Measurements from ENCODE around the gene ARHGEF4. TPM values are rescaled to one million over a fixed set of nuclear protein-coding genes. Genes with fewer than 3 reads are reported as not detected.
A peak's percentile ranks its signal among the peaks of the same experiment; 100 is the strongest.

Gene ARHGEF4
- total and polyA plus RNA-seq, 9 donors: 6.1 to 15.4 (median 8.3) TPM

- Histone ChIP-seq H3K36me3 (ENCODE audit: control insufficient read depth, insufficient read depth, low read length) (no peaks in the 10 kb centered on the region), H3K27ac (ENCODE audit: low read length) (no peak overlapping the region), H3K4me1 (ENCODE audit: control insufficient read depth, insufficient read depth, low read length) (peaks cover 21% of the 10 kb centered on the region), H3K27me3 (ENCODE audit: control insufficient read depth, insufficient read depth, low read length) (peaks cover 61% of the 10 kb centered on the region), H3K9me3 (replicated peaks; ENCODE audit: control insufficient read depth, low read depth, low read length) (no peaks in the 10 kb centered on the region), H3K4me3 (ENCODE audit: low read length) (peak overlapping the region; percentile 30)
- DNase-seq: no peak
- WGBS (ENCODE audit: insufficient coverage): 84% methylated on average over 3 of the region's 10 CpGs
These were observed 199.1 kb downstream of the ARHGEF4 start for GRCh38 chr2:131035826-131036231.

- no peaks in the 10 kb centered on the region for H3K9me3 ChIP-seq (replicated peaks; ENCODE audit: control insufficient read depth, low read depth, low read length)
- no peaks in the 10 kb centered on the region for H3K36me3 ChIP-seq (ENCODE audit: control insufficient read depth, insufficient read depth, low read length)
- no peak for DNase-seq
- peaks cover 64% of the 10 kb centered on the region for H3K27me3 ChIP-seq (ENCODE audit: control insufficient read depth, insufficient read depth, low read length)
- no peak overlapping the region for H3K27ac ChIP-seq (ENCODE audit: low read length)
- H3K4me3 ChIP-seq (ENCODE audit: low read length): no peak overlapping the region
- peaks cover 23% of the 10 kb centered on the region for H3K4me1 ChIP-seq (ENCODE audit: control insufficient read depth, insufficient read depth, low read length)
- 47% methylated on average over 2 of the region's 6 CpGs for WGBS (ENCODE audit: insufficient coverage)
These were observed 199.6 kb downstream of the ARHGEF4 start for GRCh38 chr2:131036269-131036668.

GRCh38 chr2:131036696-131037397 lies 200.1 kb downstream of the ARHGEF4 start:
- DNase-seq: no peak
- no peak overlapping the region for H3K4me3 ChIP-seq (ENCODE audit: low read length)
- H3K36me3 ChIP-seq (ENCODE audit: control insufficient read depth, insufficient read depth, low read length): no peaks in the 10 kb centered on the region
- H3K9me3 ChIP-seq (replicated peaks; ENCODE audit: control insufficient read depth, low read depth, low read length): no peaks in the 10 kb centered on the region
- peaks cover 23% of the 10 kb centered on the region for H3K4me1 ChIP-seq (ENCODE audit: control insufficient read depth, insufficient read depth, low read length)
- whole genome bisulfite sequencing (ENCODE audit: insufficient coverage): 86% methylated on average over 11 of the region's 11 CpGs
- H3K27me3 ChIP-seq (ENCODE audit: control insufficient read depth, insufficient read depth, low read length): peaks cover 64% of the 10 kb centered on the region
- H3K27ac ChIP-seq (ENCODE audit: low read length): no peak overlapping the region

GRCh38 chr2:131037398-131038257 lies 200.9 kb downstream of the ARHGEF4 start:
- H3K4me1 ChIP-seq (ENCODE audit: control insufficient read depth, insufficient read depth, low read length): peaks cover 25% of the 10 kb centered on the region
- no peaks in the 10 kb centered on the region for H3K36me3 ChIP-seq (ENCODE audit: control insufficient read depth, insufficient read depth, low read length)
- 49% methylated on average over 4 of the region's 6 CpGs for WGBS (ENCODE audit: insufficient coverage)
- no peaks in the 10 kb centered on the region for H3K9me3 ChIP-seq (replicated peaks; ENCODE audit: control insufficient read depth, low read depth, low read length)
- no peak overlapping the region for H3K27ac ChIP-seq (ENCODE audit: low read length)
- H3K4me3 ChIP-seq (ENCODE audit: low read length): no peak overlapping the region
- peaks cover 61% of the 10 kb centered on the region for H3K27me3 ChIP-seq (ENCODE audit: control insufficient read depth, insufficient read depth, low read length)
- DNase-seq: no peak

- Histone ChIP-seq H3K9me3 (replicated peaks; ENCODE audit: control insufficient read depth, low read depth, low read length) (no peaks in the 10 kb centered on the region), H3K27me3 (ENCODE audit: control insufficient read depth, insufficient read depth, low read length) (peaks cover 57% of the 10 kb centered on the region), H3K36me3 (ENCODE audit: control insufficient read depth, insufficient read depth, low read length) (no peaks in the 10 kb centered on the region), H3K4me3 (ENCODE audit: low read length) (no peak overlapping the region), H3K27ac (ENCODE audit: low read length) (no peak overlapping the region), H3K4me1 (ENCODE audit: control insufficient read depth, insufficient read depth, low read length) (peaks cover 29% of the 10 kb centered on the region)
- DNase-seq: no peak
- 85% methylated on average over 13 of the region's 17 CpGs for WGBS (ENCODE audit: insufficient coverage)
These were observed 201.8 kb downstream of the ARHGEF4 start for GRCh38 chr2:131038258-131039100.

- 87% methylated on average over 5 of the region's 9 CpGs for WGBS (ENCODE audit: insufficient coverage)
- Histone ChIP-seq H3K27ac (ENCODE audit: low read length) (no peak overlapping the region), H3K27me3 (ENCODE audit: control insufficient read depth, insufficient read depth, low read length) (peaks cover 51% of the 10 kb centered on the region), H3K36me3 (ENCODE audit: control insufficient read depth, insufficient read depth, low read length) (no peaks in the 10 kb centered on the region), H3K4me1 (ENCODE audit: control insufficient read depth, insufficient read depth, low read length) (peaks cover 27% of the 10 kb centered on the region), H3K9me3 (replicated peaks; ENCODE audit: control insufficient read depth, low read depth, low read length) (no peaks in the 10 kb centered on the region), H3K4me3 (ENCODE audit: low read length) (no peak overlapping the region)
- DNase-seq: no peak
These were observed 202.4 kb downstream of the ARHGEF4 start for GRCh38 chr2:131039101-131039440.

GRCh38 chr2:131039535-131039907 lies 202.8 kb downstream of the ARHGEF4 start:
- WGBS (ENCODE audit: insufficient coverage): 46% methylated on average over 23 of the region's 23 CpGs

GRCh38 chr2:131039908-131040660 lies 203.4 kb downstream of the ARHGEF4 start:
- DNase-seq: peak; percentile 47
- Histone ChIP-seq H3K9me3 (replicated peaks; ENCODE audit: control insufficient read depth, low read depth, low read length) (no peaks in the 10 kb centered on the region), H3K4me3 (ENCODE audit: low read length) (no peak overlapping the region), H3K4me1 (ENCODE audit: control insufficient read depth, insufficient read depth, low read length) (peaks cover 23% of the 10 kb centered on the region), H3K27ac (ENCODE audit: low read length) (no peak overlapping the region), H3K27me3 (ENCODE audit: control insufficient read depth, insufficient read depth, low read length) (peaks cover 45% of the 10 kb centered on the region), H3K36me3 (ENCODE audit: control insufficient read depth, insufficient read depth, low read length) (peaks cover 3% of the 10 kb centered on the region)
- WGBS (ENCODE audit: insufficient coverage): 25% methylated on average over 75 of the region's 75 CpGs

More at GRCh38 chr2:131039535-131039907, 202.8 kb downstream of the ARHGEF4 start:
- H3K27ac ChIP-seq (ENCODE audit: low read length): no peak overlapping the region
- peaks cover 23% of the 10 kb centered on the region for H3K4me1 ChIP-seq (ENCODE audit: control insufficient read depth, insufficient read depth, low read length)
- DNase-seq: no peak
- no peaks in the 10 kb centered on the region for H3K36me3 ChIP-seq (ENCODE audit: control insufficient read depth, insufficient read depth, low read length)
- H3K9me3 ChIP-seq (replicated peaks; ENCODE audit: control insufficient read depth, low read depth, low read length): no peaks in the 10 kb centered on the region
- H3K4me3 ChIP-seq (ENCODE audit: low read length): no peak overlapping the region
- H3K27me3 ChIP-seq (ENCODE audit: control insufficient read depth, insufficient read depth, low read length): peaks cover 46% of the 10 kb centered on the region

GRCh38 chr2:131040661-131041401 lies 204.1 kb downstream of the ARHGEF4 start:
- H3K36me3 ChIP-seq (ENCODE audit: control insufficient read depth, insufficient read depth, low read length): peaks cover 7% of the 10 kb centered on the region

More at GRCh38 chr2:131040661-131041401, 204.1 kb downstream of the ARHGEF4 start:
- DNase-seq: no peak
- Histone ChIP-seq H3K4me3 (ENCODE audit: low read length) (no peak overlapping the region), H3K27ac (ENCODE audit: low read length) (no peak overlapping the region), H3K4me1 (ENCODE audit: control insufficient read depth, insufficient read depth, low read length) (peaks cover 18% of the 10 kb centered on the region), H3K27me3 (ENCODE audit: control insufficient read depth, insufficient read depth, low read length) (peaks cover 39% of the 10 kb centered on the region), H3K9me3 (replicated peaks; ENCODE audit: control insufficient read depth, low read depth, low read length) (no peaks in the 10 kb centered on the region)
- WGBS (ENCODE audit: insufficient coverage): 49% methylated on average over 23 of the region's 23 CpGs
